HFFc6 (cell line): ENCODE data around the gene HSPA4. TPM values are rescaled to one million over a fixed set of nuclear protein-coding genes. Genes with fewer than 3 reads are reported as not detected.

Experiments used
- DNase-seq: peaks from one replicate; pipeline ENCODE4 v3.0.0-alpha.2; 2018
- H3K27ac Mint-ChIP-seq: 2 replicates; pipeline ENCODE4 v1.8.0; 2020; ENCODE audit warnings: mild to moderate bottlenecking, mixed read lengths
- H3K27me3 Mint-ChIP-seq: 2 replicates; pipeline ENCODE4 v1.8.0; 2021; ENCODE audit warnings: mild to moderate bottlenecking, moderate library complexity, mixed read lengths; ENCODE audit not compliant: insufficient read depth
- H3K36me3 Mint-ChIP-seq: 2 replicates; pipeline ENCODE4 v1.8.0; 2021; ENCODE audit warnings: low read depth, mixed read lengths
- H3K4me1 Mint-ChIP-seq: 2 replicates; pipeline ENCODE4 v1.8.0; 2020; ENCODE audit warnings: low read depth, mixed read lengths
- H3K4me3 Mint-ChIP-seq: 2 replicates; pipeline ENCODE4 v1.8.0; 2020; ENCODE audit warnings: mild to moderate bottlenecking, moderate library complexity, mixed read lengths
- H3K9me3 Mint-ChIP-seq: 2 replicates; pipeline ENCODE4 v1.8.0; 2020; ENCODE audit warnings: mild to moderate bottlenecking, mixed read lengths
- total RNA-seq, 6 experiments: library from RNA; stranded (reverse); fragmentation: NEBNext Ultra II Directional; extraction: Animal tissue kit (Norgen Biotek cat#: 25700); gene quantifications; 2 replicates in 1 of 6; 3 replicates in 5 of 6; pipeline ENCODE4 v1.2.3, GENCODE V29; 2021
- TF ChIP-seq, protein P1 (sequence below): fragments of 200-600 bp; sonication (generic); IDR thresholded peaks from 2 replicates; pipeline ENCODE4 v1.5.0; 2021; ENCODE audit warnings: antibody characterized with exemption, mild to moderate bottlenecking

HSPA4 gene
- total RNA-seq, 6 experiments from 2014 or later = 181 to 235 (median 214) TPM

GRCh38 chr5:133052317-133053175, 733 bp downstream of the HSPA4 start:
- Mint-ChIP-seq H3K27me3 (no peaks in the 10 kb centered on the region; the same call in 1 of the 2 replicates), H3K9me3 (no peaks in the 10 kb centered on the region; the same call in 1 of the 2 replicates), H3K4me1 (peaks cover 65% of the 10 kb centered on the region), H3K27ac (peak overlapping the region; percentile 99), H3K36me3 (peaks cover 28% of the 10 kb centered on the region), H3K4me3 (peak overlapping the region; percentile 95)
- DNase-seq = peak; percentile 36
- TF ChIP-seq, protein P1, sequence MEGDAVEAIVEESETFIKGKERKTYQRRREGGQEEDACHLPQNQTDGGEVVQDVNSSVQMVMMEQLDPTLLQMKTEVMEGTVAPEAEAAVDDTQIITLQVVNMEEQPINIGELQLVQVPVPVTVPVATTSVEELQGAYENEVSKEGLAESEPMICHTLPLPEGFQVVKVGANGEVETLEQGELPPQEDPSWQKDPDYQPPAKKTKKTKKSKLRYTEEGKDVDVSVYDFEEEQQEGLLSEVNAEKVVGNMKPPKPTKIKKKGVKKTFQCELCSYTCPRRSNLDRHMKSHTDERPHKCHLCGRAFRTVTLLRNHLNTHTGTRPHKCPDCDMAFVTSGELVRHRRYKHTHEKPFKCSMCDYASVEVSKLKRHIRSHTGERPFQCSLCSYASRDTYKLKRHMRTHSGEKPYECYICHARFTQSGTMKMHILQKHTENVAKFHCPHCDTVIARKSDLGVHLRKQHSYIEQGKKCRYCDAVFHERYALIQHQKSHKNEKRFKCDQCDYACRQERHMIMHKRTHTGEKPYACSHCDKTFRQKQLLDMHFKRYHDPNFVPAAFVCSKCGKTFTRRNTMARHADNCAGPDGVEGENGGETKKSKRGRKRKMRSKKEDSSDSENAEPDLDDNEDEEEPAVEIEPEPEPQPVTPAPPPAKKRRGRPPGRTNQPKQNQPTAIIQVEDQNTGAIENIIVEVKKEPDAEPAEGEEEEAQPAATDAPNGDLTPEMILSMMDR = no peak

- H3K9me3 Mint-ChIP-seq = no peaks in the 10 kb centered on the region; the same call in 1 of the 2 replicates
Measured at GRCh38 chr5:133053448-133053847, 1.6 kb downstream of the HSPA4 start.

GRCh38 chr5:133054697-133055471, 3.1 kb downstream of the HSPA4 start:
- Mint-ChIP-seq H3K27me3 (no peaks in the 10 kb centered on the region), H3K4me1 (peaks cover 56% of the 10 kb centered on the region), H3K36me3 (peaks cover 21% of the 10 kb centered on the region), H3K9me3 (no peaks in the 10 kb centered on the region; the same call in 1 of the 2 replicates), H3K27ac (no peak overlapping the region), H3K4me3 (no peak overlapping the region; the same call in none of the 2 replicates)
- TF ChIP-seq, protein P1 = no peak
- DNase-seq = no peak

More at GRCh38 chr5:133053448-133053847, 1.6 kb downstream of the HSPA4 start:
- peaks cover 22% of the 10 kb centered on the region for H3K36me3 Mint-ChIP-seq
- no peaks in the 10 kb centered on the region; the same call in 1 of the 2 replicates for H3K27me3 Mint-ChIP-seq
- peak overlapping the region; percentile 95 for H3K4me3 Mint-ChIP-seq
- no peak overlapping the region; the same call in 1 of the 2 replicates for H3K27ac Mint-ChIP-seq
- DNase-seq = no peak
- peaks cover 66% of the 10 kb centered on the region for H3K4me1 Mint-ChIP-seq
- TF ChIP-seq, protein P1 = no peak

DNA sequence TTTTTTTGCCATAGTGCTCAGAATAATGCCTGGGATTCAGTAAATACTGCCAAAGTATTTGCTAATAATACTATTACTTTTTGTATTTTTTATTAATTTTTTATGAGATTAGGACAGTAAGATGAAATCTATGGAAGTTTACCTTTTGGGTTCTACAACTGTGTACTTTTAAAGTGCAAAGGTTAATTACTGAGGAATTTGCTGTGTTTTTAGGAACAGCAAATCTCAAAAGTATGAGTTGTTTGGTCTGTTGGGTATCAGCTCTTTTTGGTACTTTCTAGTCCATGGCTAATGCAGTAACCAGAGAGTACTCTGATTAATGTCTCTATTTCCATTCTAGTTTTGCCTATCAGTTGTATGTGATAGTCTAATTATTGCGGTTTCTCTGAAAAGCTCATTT, 5.1 kb downstream of the HSPA4 start:
- TF ChIP-seq, protein P1 = no peak
- Mint-ChIP-seq H3K4me1 (peaks cover 46% of the 10 kb centered on the region), H3K36me3 (peaks cover 14% of the 10 kb centered on the region), H3K4me3 (no peak overlapping the region), H3K27me3 (no peaks in the 10 kb centered on the region), H3K9me3 (no peaks in the 10 kb centered on the region), H3K27ac (no peak overlapping the region)
- DNase-seq = no peak

DNA sequence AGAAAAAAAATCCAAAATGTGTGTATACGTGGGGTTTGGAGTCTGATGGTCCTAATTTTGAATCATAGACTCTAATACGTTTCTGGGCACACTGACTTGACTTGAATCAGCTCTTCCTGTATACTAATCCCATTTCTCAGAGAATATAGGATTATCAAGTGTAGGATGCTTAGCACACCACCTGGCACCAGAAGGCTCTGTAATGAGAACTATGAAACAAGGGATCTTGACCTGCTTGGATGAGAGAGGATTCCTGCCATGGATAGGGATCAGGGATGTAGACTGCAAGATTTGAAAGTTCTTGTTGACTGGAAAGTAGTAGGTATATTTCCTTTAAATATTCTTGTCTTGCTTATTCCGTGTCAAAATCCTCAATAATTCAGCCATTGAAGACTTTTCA, 7.8 kb downstream of the HSPA4 start:
- Mint-ChIP-seq H3K36me3 (peaks cover 5% of the 10 kb centered on the region), H3K27ac (no peak overlapping the region)

More for the DNA sequence above, 7.8 kb downstream of the HSPA4 start:
- DNase-seq = no peak
- Mint-ChIP-seq H3K4me3 (no peak overlapping the region), H3K9me3 (no peaks in the 10 kb centered on the region), H3K27me3 (no peaks in the 10 kb centered on the region), H3K4me1 (peaks cover 60% of the 10 kb centered on the region)
- TF ChIP-seq, protein P1 = no peak
